IMR-90 (cell line): ENCODE results near the gene GNMT. TPM values are rescaled to one million over a fixed set of nuclear protein-coding genes. Genes with fewer than 3 reads are reported as not detected.

Source experiments
- ATAC-seq: fragments of 200-7000 bp; cut with Tn5 transposase; 2 replicates; pipeline ENCODE4 v1.9.1; 2020; ENCODE audit warnings: low read depth, mild to moderate bottlenecking, moderate library complexity
- BruUV-seq: library from RNA; stranded (reverse); fragments of 400-500 nt; replicated peaks from 2 replicates; lab custom pipeline; 2021; lab: Mats Ljungman, UMichigan
- CTCF ChIA-PET: fragments of 300-600 bp; formaldehyde crosslinking; extraction: SDS; loops from one replicate; lab custom pipeline; 2021; ENCODE audit warnings: antibody characterized with exemption; lab: Yijun Ruan, JAX
- POLR2A ChIA-PET: fragments of 300-600 bp; sonication (Branson Sonifier 250); formaldehyde crosslinking; loops from one replicate; lab custom pipeline; 2022; ENCODE audit warnings: antibody characterized with exemption; ENCODE audit not compliant: unreplicated experiment; lab: Charles Lee
- DNase-seq: peaks from one replicate; pipeline ENCODE4 v3.0.0; 2013
- H2AFZ ChIP-seq: replicated peaks from 2 replicates; pipeline ENCODE3; 2013; ENCODE audit warnings: low read length, mild to moderate bottlenecking; ENCODE audit not compliant: poor library complexity
- H2AK5ac ChIP-seq: 2 replicates; pipeline ENCODE4 v1.6.1; 2013; ENCODE audit warnings: low read depth, low read length, inconsistent platforms
- H2AK9ac ChIP-seq: replicated peaks from 2 replicates; pipeline ENCODE3; 2013; ENCODE audit warnings: mild to moderate bottlenecking, low read depth, low read length, moderate library complexity; ENCODE audit not compliant: poor library complexity
- H2BK120ac ChIP-seq: 2 replicates; pipeline ENCODE4 v1.6.1; 2013; ENCODE audit warnings: low read depth, low read length, inconsistent platforms
- H2BK15ac ChIP-seq: 3 replicates; pipeline ENCODE4 v1.6.1; 2013; ENCODE audit warnings: low read depth, low read length, inconsistent platforms
- H2BK20ac ChIP-seq: 2 replicates; pipeline ENCODE4 v1.6.1; 2013; ENCODE audit warnings: low read depth, mild to moderate bottlenecking, inconsistent platforms, low read length, moderate library complexity
- H2BK5ac ChIP-seq: 2 replicates; pipeline ENCODE4 v1.6.1; 2013; ENCODE audit warnings: mild to moderate bottlenecking, low read depth, low read length, inconsistent platforms; ENCODE audit not compliant: poor library complexity, severe bottlenecking
- H3K14ac ChIP-seq: replicated peaks from 2 replicates; pipeline ENCODE4 v1.6.1; 2013; ENCODE audit warnings: low read depth, low read length, inconsistent platforms
- H3K18ac ChIP-seq: 2 replicates; pipeline ENCODE4 v1.6.1; 2013; ENCODE audit warnings: low read depth, low read length, control low read depth
- H3K23ac ChIP-seq: 2 replicates; pipeline ENCODE4 v1.6.1; 2013; ENCODE audit warnings: low read depth, low read length, inconsistent platforms
- H3K27ac ChIP-seq: 2 replicates; pipeline ENCODE4 v1.5.1; 2013; ENCODE audit warnings: mild to moderate bottlenecking, control low read depth, low read length; ENCODE audit not compliant: insufficient read depth
- H3K27me3 ChIP-seq: 2 replicates; pipeline ENCODE4 v1.6.1; 2013; ENCODE audit warnings: low read length; ENCODE audit not compliant: control insufficient read depth, insufficient read depth
- H3K36me3 ChIP-seq: 2 replicates; pipeline ENCODE4 v1.6.1; 2013; ENCODE audit warnings: low read length, mixed read lengths; ENCODE audit not compliant: control insufficient read depth, insufficient read depth
- H3K4ac ChIP-seq: 2 replicates; pipeline ENCODE4 v1.6.1; 2013; ENCODE audit warnings: low read depth, low read length, inconsistent platforms
- H3K4me1 ChIP-seq: 2 replicates; pipeline ENCODE4 v1.6.1; 2013; ENCODE audit warnings: low read length, mixed read lengths; ENCODE audit not compliant: control insufficient read depth, insufficient read depth
- H3K4me2 ChIP-seq: 2 replicates; pipeline ENCODE4 v1.6.1; 2013; ENCODE audit warnings: low read depth, mild to moderate bottlenecking, control low read depth, low read length, moderate library complexity
- H3K4me3 ChIP-seq: 2 replicates; pipeline ENCODE4 v1.5.1; 2013; ENCODE audit warnings: low read depth, mild to moderate bottlenecking, control low read depth, low read length, moderate library complexity; ENCODE audit not compliant: insufficient read depth
- H3K56ac ChIP-seq: 2 replicates; pipeline ENCODE4 v1.6.1; 2013; ENCODE audit warnings: low read length, inconsistent platforms; ENCODE audit not compliant: insufficient read depth; ENCODE audit errors: extremely low read depth
- H3K79me1 ChIP-seq, 2 experiments: 2 replicates each; pipeline ENCODE4 v1.6.1; 2013; ENCODE audit warnings: low read length in 2 of 2, inconsistent platforms in 1 of 2, low read depth in 1 of 2
- H3K9ac ChIP-seq: 2 replicates; pipeline ENCODE4 v1.6.1; 2013; ENCODE audit warnings: low read depth, low read length, control low read depth
- H3K9me1 ChIP-seq: 2 replicates; pipeline ENCODE4 v1.6.1; 2013; ENCODE audit warnings: low read length, inconsistent platforms; ENCODE audit not compliant: insufficient read depth
- H3K9me3 ChIP-seq: 2 replicates; pipeline ENCODE4 v1.6.1; 2013; ENCODE audit warnings: low read length; ENCODE audit not compliant: control insufficient read depth, insufficient read depth
- H4K20me1 ChIP-seq: 2 replicates; pipeline ENCODE4 v1.6.1; 2013; ENCODE audit warnings: low read length, inconsistent platforms; ENCODE audit not compliant: insufficient read depth
- H4K5ac ChIP-seq: 2 replicates; pipeline ENCODE4 v1.6.1; 2013; ENCODE audit warnings: mild to moderate bottlenecking, low read depth, low read length, control low read depth
- H4K8ac ChIP-seq, 2 experiments: 2 replicates each; pipeline ENCODE4 v1.6.1; 2013; ENCODE audit warnings: low read depth in 2 of 2, low read length in 2 of 2, control low read depth in 1 of 2, inconsistent platforms in 1 of 2
- H4K91ac ChIP-seq: 2 replicates; pipeline ENCODE4 v1.6.1; 2013; ENCODE audit warnings: low read depth, low read length, inconsistent platforms; ENCODE audit not compliant: insufficient read depth
- CEBPB ChIP-seq: IDR thresholded peaks from 2 replicates; pipeline ENCODE4 v1.6.1; 2012; ENCODE audit warnings: low read depth, low read length, improper control_type of control experiment
- CHD1 ChIP-seq: IDR thresholded peaks from 2 replicates; pipeline ENCODE4 v1.6.1; 2012; ENCODE audit warnings: low read depth, low read length, improper control_type of control experiment
- CTCF ChIP-seq: conservative IDR thresholded peaks from 2 replicates; pipeline ENCODE4 v1.5.1; 2012; ENCODE audit warnings: mild to moderate bottlenecking, low read depth, low read length, improper control_type of control experiment
- ELK1 ChIP-seq: fragments of 150-350 bp; IDR thresholded peaks from 2 replicates; pipeline ENCODE4 v1.6.1; 2016; ENCODE audit warnings: low read depth, mild to moderate bottlenecking, low read length, moderate library complexity, borderline replicate concordance
- MAFK ChIP-seq: IDR thresholded peaks from 2 replicates; pipeline ENCODE4 v1.6.1; 2012; ENCODE audit warnings: low read depth, low read length, improper control_type of control experiment
- MXI1 ChIP-seq: IDR thresholded peaks from 2 replicates; pipeline ENCODE4 v1.6.1; 2012; ENCODE audit warnings: low read depth, mild to moderate bottlenecking, low read length, moderate library complexity, borderline replicate concordance
- POLR2A ChIP-seq: IDR thresholded peaks from 2 replicates; pipeline ENCODE4 v1.6.1; 2012; ENCODE audit warnings: mild to moderate bottlenecking, low read depth, low read length
- RCOR1 ChIP-seq: IDR thresholded peaks from 2 replicates; pipeline ENCODE4 v1.6.1; 2012; ENCODE audit warnings: mild to moderate bottlenecking, low read length, improper control_type of control experiment; ENCODE audit not compliant: insufficient replicate concordance
- SMC3 ChIP-seq: fragments of 150-350 bp; IDR thresholded peaks from 2 replicates; pipeline ENCODE4 v1.6.1; 2016; ENCODE audit warnings: low read depth, mild to moderate bottlenecking, antibody characterized with exemption, low read length, moderate library complexity
- WGBS, 2 experiments: methylation state at CpG; one replicate each; pipeline versions ENCODE4 v1.1.5 to v1.1.7; 2013; ENCODE audit warnings: missing lambda C conversion rate in 2 of 2; ENCODE audit not compliant: insufficient read length in 1 of 2; ENCODE audit errors: extremely low coverage in 2 of 2; 5-methylcytosine and 5-hydroxymethylcytosine counted together
- dilution Hi-C: fragments of 300-500 bp; cut with HindIII; formaldehyde crosslinking; loops from one replicate; pipeline ENCODE4 v1.14.3; 2018; ENCODE audit warnings: low sequenced_read_pairs; ENCODE audit not compliant: unreplicated experiment
- in situ Hi-C: fragments of 300-500 bp; cut with MboI; formaldehyde crosslinking; loops from 3 replicates; pipeline ENCODE4 v1.14.3; 2019; ENCODE audit warnings: low sequenced_read_pairs, inconsistent platforms, mixed read lengths
- intact Hi-C: fragments of 100-400 bp; cut with micrococcal nuclease; formaldehyde crosslinking; loops from 2 replicates; pipeline ENCODE4 v1.10.0; 2022
- polyA plus RNA-seq, 3 experiments: library from polyadenylated mRNA; depleted of rRNA; stranded (reverse); fragments of >200 nt; gene quantifications; 2 replicates each; pipeline ENCODE4 v1.2.3, GENCODE V29; 2012; ENCODE audit warnings: low replicate concordance in 1 of 3
- total RNA-seq: library from RNA; depleted of rRNA; stranded (reverse); fragments of >200 nt; gene quantifications from 2 replicates; pipeline ENCODE4 v1.2.3, GENCODE V29; 2012

GNMT gene
- total and polyA plus RNA-seq, 2 of the 4 experiments (the other 2 are of a cell fraction) = 0.36 TPM; not detected in 1

GRCh38 chr6:42963179-42963854 lies 2.8 kb downstream of the GNMT start:
- no peak overlapping the region for H4K91ac ChIP-seq
- no peak overlapping the region for H2AFZ ChIP-seq
- CTCF ChIA-PET = no interaction called here
- H3K36me3 ChIP-seq = peaks cover 44% of the 10 kb centered on the region
- no peak overlapping the region for H3K14ac ChIP-seq
- DNase-seq (no peak), ATAC-seq (peak; percentile 4; the same call in 1 of the 2 replicates)
- in situ Hi-C loops = no loop called here
- BruUV-seq = no TSS peak
- H2AK9ac ChIP-seq = peak overlapping the region; percentile 58
- intact Hi-C loops = no loop called here
- no peak overlapping the region for H2BK15ac ChIP-seq
- 80% methylated on average over 1 of the region's 12 CpGs; no CpG with 5 or more reads in 1 of the 2 experiments for WGBS, 2 experiments
- no peak overlapping the region for H3K9ac ChIP-seq
- no peaks in the 10 kb centered on the region for H3K9me3 ChIP-seq
- H4K20me1 ChIP-seq = no peaks in the 10 kb centered on the region
- dilution Hi-C loops = no loop called here
- no peak overlapping the region for H3K23ac ChIP-seq
- no peak overlapping the region for H3K4me3 ChIP-seq
- POLR2A ChIA-PET = no interaction called here
- H2AK5ac ChIP-seq = no peak overlapping the region
- H3K4me1 ChIP-seq = peaks cover 7% of the 10 kb centered on the region; the same call in 1 of the 2 replicates
- H4K5ac ChIP-seq = no peak overlapping the region
- no peak overlapping the region for H2BK5ac ChIP-seq
- H3K27ac ChIP-seq = no peak overlapping the region
- peaks cover 0 to 4% of the 10 kb centered on the region in 2 experiments; a peak in 1 of 4 replicates for H3K79me1 ChIP-seq
- no peak overlapping the region for H3K18ac ChIP-seq
- H4K8ac ChIP-seq = no peak overlapping the region
- no peaks in the 10 kb centered on the region for H3K9me1 ChIP-seq
- no peak overlapping the region for H2BK20ac ChIP-seq
- no peak overlapping the region for H3K4me2 ChIP-seq
- no peak overlapping the region for H2BK120ac ChIP-seq
- TF ChIP-seq MAFK (no peak), MXI1 (no peak), RCOR1 (no peak), CEBPB (no peak), CTCF (no peak), ELK1 (no peak), SMC3 (no peak), CHD1 (no peak), POLR2A (no peak)
- H3K27me3 ChIP-seq = no peaks in the 10 kb centered on the region
- H3K56ac ChIP-seq = no peak overlapping the region
- H3K4ac ChIP-seq = no peak overlapping the region
